ENCODE results near the gene SETD3.

DNA sequence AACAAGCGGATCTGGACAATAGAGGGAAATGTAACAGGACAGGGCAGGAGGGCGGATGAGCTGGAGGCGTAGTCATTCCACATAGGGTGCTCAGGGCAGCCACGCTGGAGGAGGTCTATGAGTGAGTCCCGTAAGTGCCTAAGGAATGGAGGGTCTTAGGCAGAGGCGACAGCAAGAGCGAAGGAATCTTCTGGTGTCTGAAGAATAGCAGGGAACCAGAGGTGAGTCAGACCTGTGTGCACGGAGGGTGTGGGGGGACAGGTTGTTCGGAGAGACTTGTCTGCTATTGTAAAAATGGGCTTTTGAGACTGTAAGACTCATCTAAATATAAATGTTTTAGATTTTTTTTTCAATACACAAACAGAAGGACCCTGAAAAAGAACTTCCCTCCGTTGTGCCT is 70.6 kb downstream of the SETD3 start:
- TF ChIP-seq, protein P1, sequence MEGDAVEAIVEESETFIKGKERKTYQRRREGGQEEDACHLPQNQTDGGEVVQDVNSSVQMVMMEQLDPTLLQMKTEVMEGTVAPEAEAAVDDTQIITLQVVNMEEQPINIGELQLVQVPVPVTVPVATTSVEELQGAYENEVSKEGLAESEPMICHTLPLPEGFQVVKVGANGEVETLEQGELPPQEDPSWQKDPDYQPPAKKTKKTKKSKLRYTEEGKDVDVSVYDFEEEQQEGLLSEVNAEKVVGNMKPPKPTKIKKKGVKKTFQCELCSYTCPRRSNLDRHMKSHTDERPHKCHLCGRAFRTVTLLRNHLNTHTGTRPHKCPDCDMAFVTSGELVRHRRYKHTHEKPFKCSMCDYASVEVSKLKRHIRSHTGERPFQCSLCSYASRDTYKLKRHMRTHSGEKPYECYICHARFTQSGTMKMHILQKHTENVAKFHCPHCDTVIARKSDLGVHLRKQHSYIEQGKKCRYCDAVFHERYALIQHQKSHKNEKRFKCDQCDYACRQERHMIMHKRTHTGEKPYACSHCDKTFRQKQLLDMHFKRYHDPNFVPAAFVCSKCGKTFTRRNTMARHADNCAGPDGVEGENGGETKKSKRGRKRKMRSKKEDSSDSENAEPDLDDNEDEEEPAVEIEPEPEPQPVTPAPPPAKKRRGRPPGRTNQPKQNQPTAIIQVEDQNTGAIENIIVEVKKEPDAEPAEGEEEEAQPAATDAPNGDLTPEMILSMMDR (IDR thresholded peaks at IDR 0.05; ENCODE audit: low read depth, low read length) = no peak
- TF ChIP-seq EZH2phosphoT487 (IDR thresholded peaks at IDR 0.05; ENCODE audit: low read depth) = no peak

Data from OCI-LY3 (cell line).